Aorta (tissue), 5 donors: ENCODE measurements around the gene HBS1L. TPM values are rescaled to one million over a fixed set of nuclear protein-coding genes. Genes with fewer than 3 reads are reported as not detected.

Experiments used
- ATAC-seq: fragments of 200-7000 bp; cut with Tn5 transposase; one replicate; pipeline ENCODE4 v1.9.1; 2022; ENCODE audit warnings: moderate library complexity; ENCODE audit not compliant: low FRiP score
- DNase-seq, 2 donors: peaks; one replicate each; pipeline ENCODE4 v3.0.0-alpha.2; 2020
- H3K27ac ChIP-seq, 2 donors: one replicate each; pipeline ENCODE4 v1.5.1; 2013; ENCODE audit warnings: low read length in 2 of 2, mild to moderate bottlenecking in 2 of 2, moderate library complexity in 2 of 2, control low read depth in 1 of 2, inconsistent platforms in 1 of 2, low read depth in 1 of 2
- H3K27me3 ChIP-seq, 2 donors: one replicate each; pipeline ENCODE4 v1.6.1; 2013; ENCODE audit warnings: control low read depth in 1 of 2, low read length in 1 of 2, mild to moderate bottlenecking in 1 of 2, moderate library complexity in 1 of 2; ENCODE audit not compliant: insufficient read depth in 2 of 2, control insufficient read depth in 1 of 2
- H3K36me3 ChIP-seq, 2 donors: one replicate each; pipeline ENCODE4 v1.6.1; 2013; ENCODE audit warnings: control low read depth in 1 of 2, low read length in 1 of 2, mild to moderate bottlenecking in 1 of 2; ENCODE audit not compliant: insufficient read depth in 2 of 2, control insufficient read depth in 1 of 2
- H3K4me1 ChIP-seq, 2 donors: one replicate each; pipeline ENCODE4 v1.6.1; 2013; ENCODE audit warnings: low read length in 2 of 2, control low read depth in 1 of 2, mild to moderate bottlenecking in 1 of 2, moderate library complexity in 1 of 2; ENCODE audit not compliant: insufficient read depth in 2 of 2, control insufficient read depth in 1 of 2
- H3K4me3 ChIP-seq, 2 donors: one replicate each; pipeline ENCODE4 v1.5.1; 2013; ENCODE audit warnings: low read length in 2 of 2, control low read depth in 1 of 2, mild to moderate bottlenecking in 1 of 2
- H3K9me3 ChIP-seq: one replicate; pipeline ENCODE4 v1.6.1; 2013; ENCODE audit warnings: mild to moderate bottlenecking, low read length; ENCODE audit not compliant: control insufficient read depth
- WGBS, 2 donors: extraction: QIAGEN DNeasy Blood & Tissue Kit; methylation state at CpG; one replicate each; pipeline ENCODE4 v1.1.7; 2013; 5-methylcytosine and 5-hydroxymethylcytosine counted together
- intact Hi-C, 2 donors: fragments of 100-400 bp; cut with DNase I; formaldehyde crosslinking; loops; one replicate each; pipeline versions ENCODE4 v1.14.2 to v1.15.0; 2022
- polyA plus RNA-seq, 2 donors: library from polyadenylated mRNA; stranded (reverse); fragments of 200-250 nt; gene quantifications; one replicate each; pipeline ENCODE4 v1.2.3, GENCODE V29; 2013
- total RNA-seq, 2 donors: library from RNA; stranded (reverse); fragmentation: NEBNext Ultra II Directional; extraction: Animal tissue kit (Norgen Biotek cat#: 25700); gene quantifications; one replicate each; pipeline ENCODE4 v1.2.1, GENCODE V29; 2021
- donor health status: healthy with polysubstance abuse.
- donor health status: Bipolar disorder and iron deficiency.
- donor health status: DM: no; HTN: no; CAD: no.
- donor health status: DM: no; HTN: no; CAD: no.
- donor health status: DM: yes; HTN: yes; CAD: no.

The HBS1L gene
- total and polyA plus RNA-seq, 4 donors = 21.9 to 61.0 (median 48.4) TPM

GRCh38 chr6:135037541-135037940 lies 17.1 kb downstream of the HBS1L start:
- Histone ChIP-seq H3K4me3 (no peak overlapping the region), H3K36me3 (peaks cover 0 to 2% of the 10 kb centered on the region in 2 donors), H3K9me3 (no peaks in the 10 kb centered on the region), H3K4me1 (no peaks in the 10 kb centered on the region), H3K27me3 (no peaks in the 10 kb centered on the region), H3K27ac (no peak overlapping the region)
- 76 to 78% methylated on average over 4 of the region's 4 CpGs for WGBS, 2 donors
- ATAC-seq = no peak
- no peak for DNase-seq
- intact Hi-C loops = no loop called here

- H3K27me3 ChIP-seq = no peaks in the 10 kb centered on the region
- H3K9me3 ChIP-seq = no peaks in the 10 kb centered on the region
- ATAC-seq (no peak), DNase-seq (no peak)
- peaks cover 0 to 2% of the 10 kb centered on the region in 2 donors for H3K36me3 ChIP-seq
- 83 to 90% methylated on average over 5 of the region's 5 CpGs for WGBS, 2 donors
- no peaks in the 10 kb centered on the region for H3K4me1 ChIP-seq
- no peak overlapping the region for H3K4me3 ChIP-seq
- H3K27ac ChIP-seq = no peak overlapping the region
- intact Hi-C loops = no loop called here
These were observed 17.7 kb downstream of the HBS1L start for GRCh38 chr6:135036731-135037420.

- H3K4me1 ChIP-seq = no peaks in the 10 kb centered on the region
- intact Hi-C loops = no loop called here
- ATAC-seq (no peak), DNase-seq (no peak)
- no peaks in the 10 kb centered on the region for H3K9me3 ChIP-seq
- H3K4me3 ChIP-seq = no peak overlapping the region
- H3K36me3 ChIP-seq = no peaks in the 10 kb centered on the region
- no peak overlapping the region for H3K27ac ChIP-seq
- WGBS, 2 donors = 78 to 82% methylated on average over 3 of the region's 3 CpGs
- no peaks in the 10 kb centered on the region for H3K27me3 ChIP-seq
These were observed 21.4 kb downstream of the HBS1L start for GRCh38 chr6:135033238-135033637.

GRCh38 chr6:135030532-135031178 lies 24.0 kb downstream of the HBS1L start:
- Histone ChIP-seq H3K4me3 (no peak overlapping the region), H3K27me3 (no peaks in the 10 kb centered on the region), H3K36me3 (no peaks in the 10 kb centered on the region), H3K27ac (no peak overlapping the region), H3K4me1 (no peaks in the 10 kb centered on the region), H3K9me3 (no peaks in the 10 kb centered on the region)
- WGBS, 2 donors = 81 to 88% methylated on average over 5 of the region's 5 CpGs
- ATAC-seq (no peak), DNase-seq (no peak)
- intact Hi-C loops = no loop called here

- no peaks in the 10 kb centered on the region for H3K27me3 ChIP-seq
- H3K9me3 ChIP-seq = no peaks in the 10 kb centered on the region
- WGBS, 2 donors = 71 to 76% methylated on average over 3 of the region's 3 CpGs
- ATAC-seq (no peak), DNase-seq (no peak)
- no peaks in the 10 kb centered on the region for H3K4me1 ChIP-seq
- no peak overlapping the region for H3K4me3 ChIP-seq
- no peaks in the 10 kb centered on the region for H3K36me3 ChIP-seq
- no peak overlapping the region for H3K27ac ChIP-seq
- intact Hi-C loops = no loop called here
These were observed 24.6 kb downstream of the HBS1L start for GRCh38 chr6:135030056-135030473.

GRCh38 chr6:135025775-135026174 lies 28.8 kb downstream of the HBS1L start:
- Histone ChIP-seq H3K9me3 (no peaks in the 10 kb centered on the region), H3K36me3 (no peaks in the 10 kb centered on the region), H3K27ac (no peak overlapping the region), H3K4me1 (no peaks in the 10 kb centered on the region), H3K27me3 (no peaks in the 10 kb centered on the region), H3K4me3 (no peak overlapping the region)
- WGBS, 2 donors = 77 to 79% methylated on average over 2 of the region's 2 CpGs
- no peak for DNase-seq
- no peak for ATAC-seq
- intact Hi-C loops = no loop called here

GRCh38 chr6:135025175-135025574 lies 29.4 kb downstream of the HBS1L start:
- no peaks in the 10 kb centered on the region for H3K9me3 ChIP-seq
- 86 to 97% methylated on average over 2 of the region's 2 CpGs for WGBS, 2 donors
- no peaks in the 10 kb centered on the region for H3K36me3 ChIP-seq
- no peak for DNase-seq
- no peak overlapping the region for H3K4me3 ChIP-seq
- intact Hi-C loops = no loop called here
- ATAC-seq = no peak
- no peak overlapping the region for H3K27ac ChIP-seq
- H3K27me3 ChIP-seq = no peaks in the 10 kb centered on the region
- H3K4me1 ChIP-seq = no peaks in the 10 kb centered on the region

GRCh38 chr6:135022050-135022697 lies 32.4 kb downstream of the HBS1L start:
- no peaks in the 10 kb centered on the region for H3K9me3 ChIP-seq
- H3K27me3 ChIP-seq = no peaks in the 10 kb centered on the region
- no peak overlapping the region for H3K4me3 ChIP-seq
- intact Hi-C loops = no loop called here
- ATAC-seq (no peak), DNase-seq (no peak)
- H3K36me3 ChIP-seq = no peaks in the 10 kb centered on the region
- H3K4me1 ChIP-seq = no peaks in the 10 kb centered on the region
- 80 to 81% methylated on average over 2 of the region's 2 CpGs for WGBS, 2 donors
- H3K27ac ChIP-seq = no peak overlapping the region
